Right kidney (tissue), 1 donor: ENCODE measurements around the gene SH2D1B.

ENCODE experiments used
- DNase-seq: peaks from one replicate; pipeline ENCODE4 v3.0.0-alpha.2; 2016

SH2D1B gene

GRCh38 chr1:162398999-162399580, 12.8 kb downstream of the SH2D1B start:
- DNase-seq, result no peak

- DNase-seq, result no peak
These were observed 13.9 kb downstream of the SH2D1B start for GRCh38 chr1:162397943-162398560.

- DNase-seq, result no peak
These were observed 14.9 kb downstream of the SH2D1B start for GRCh38 chr1:162397039-162397448.

GRCh38 chr1:162396201-162396906, 15.6 kb downstream of the SH2D1B start:
- DNase-seq, result no peak

- DNase-seq, result no peak
These were observed 20.0 kb downstream of the SH2D1B start for GRCh38 chr1:162391790-162392563.

GRCh38 chr1:162390396-162391185, 21.3 kb downstream of the SH2D1B start:
- no peak for DNase-seq

- peak; percentile 38 for DNase-seq
These were observed 22.0 kb downstream of the SH2D1B start for GRCh38 chr1:162389971-162390370.

- DNase-seq, result no peak
These were observed 22.7 kb downstream of the SH2D1B start for GRCh38 chr1:162389021-162389818.

GRCh38 chr1:162388615-162389014, 23.3 kb downstream of the SH2D1B start:
- no peak for DNase-seq

- no peak for DNase-seq
These were observed 23.8 kb downstream of the SH2D1B start for GRCh38 chr1:162388083-162388594.

GRCh38 chr1:162387226-162388082, 24.5 kb downstream of the SH2D1B start:
- no peak for DNase-seq

GRCh38 chr1:162386292-162387225, 25.4 kb downstream of the SH2D1B start:
- DNase-seq, result no peak

GRCh38 chr1:162385702-162386101, 26.2 kb downstream of the SH2D1B start:
- DNase-seq, result no peak

GRCh38 chr1:162385280-162385623, 26.7 kb downstream of the SH2D1B start:
- DNase-seq, result no peak

- DNase-seq, result no peak
These were observed 27.2 kb downstream of the SH2D1B start for GRCh38 chr1:162384601-162385279.

- DNase-seq, result no peak
These were observed 27.8 kb downstream of the SH2D1B start for GRCh38 chr1:162384116-162384515.

- DNase-seq, result no peak
These were observed 28.4 kb downstream of the SH2D1B start for GRCh38 chr1:162383516-162383915.

- no peak for DNase-seq
These were observed 28.8 kb downstream of the SH2D1B start for GRCh38 chr1:162383091-162383490.
